Erythroblast (primary cell): ENCODE results near the gene PIP5K1A.

Source experiments
- GATA1 ChIP-seq: IDR thresholded peaks from 2 replicates; pipeline ENCODE4 v1.6.1; 2011; ENCODE audit warnings: low read depth, mild to moderate bottlenecking, control low read depth, low read length, moderate library complexity
- POLR2A ChIP-seq: IDR thresholded peaks from 2 replicates; pipeline ENCODE4 v1.6.1; 2011; ENCODE audit warnings: mild to moderate bottlenecking, low read length

DNA sequence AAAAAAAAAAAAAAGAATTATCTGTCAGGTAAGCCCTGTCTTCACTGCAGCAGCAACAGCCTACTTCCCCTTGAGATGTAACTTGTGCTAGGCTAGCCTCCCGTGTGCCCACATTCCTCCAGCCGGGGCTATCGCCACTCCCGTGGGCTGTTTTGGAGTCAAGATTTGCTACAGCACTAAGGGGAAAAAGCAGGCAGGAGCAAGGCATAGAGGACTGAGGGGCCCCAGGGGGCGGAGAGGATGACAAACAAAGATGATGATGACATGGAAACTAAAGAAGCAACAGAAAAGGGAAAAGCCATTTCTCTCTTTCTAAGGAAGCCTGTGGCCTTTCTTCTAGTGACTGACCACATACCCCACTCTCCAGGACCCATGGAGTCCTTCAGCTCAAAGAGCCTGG, 40.0 kb upstream of the PIP5K1A start:
- TF ChIP-seq POLR2A, result no peak
- no peak for TF ChIP-seq GATA1
